NB4 (cell line): ENCODE data around the gene LTBP1.

ENCODE experiments used
- DNase-seq: peaks from one replicate; pipeline ENCODE4 v3.0.0; 2010; ENCODE audit warnings: low read depth
- H3K4me3 ChIP-seq: one replicate; pipeline ENCODE4 v1.5.1; 2011; ENCODE audit warnings: mild to moderate bottlenecking, low read depth, low read length, moderate library complexity
- CTCF ChIP-seq: IDR thresholded peaks from one replicate; pipeline ENCODE4 v1.5.1; 2012; ENCODE audit warnings: low read depth, low read length
- MAX ChIP-seq: IDR thresholded peaks from 2 replicates; pipeline ENCODE4 v1.6.1; 2011; ENCODE audit warnings: low read depth, low read length
- MYC ChIP-seq: IDR thresholded peaks from 2 replicates; pipeline ENCODE4 v1.6.1; 2011; ENCODE audit warnings: low read depth, low read length
- POLR2A ChIP-seq: IDR thresholded peaks from 2 replicates; pipeline ENCODE4 v1.6.1; 2011; ENCODE audit warnings: mild to moderate bottlenecking; ENCODE audit not compliant: insufficient read length; ENCODE audit errors: extremely low read depth

The LTBP1 gene

GRCh38 chr2:33288011-33288410 is 341.3 kb downstream of the LTBP1 start:
- DNase-seq, result no peak
- H3K4me3 ChIP-seq, result no peak overlapping the region
- TF ChIP-seq MYC (no peak), POLR2A (no peak), CTCF (no peak), MAX (no peak)

- DNase-seq, result no peak
- no peak for TF ChIP-seq POLR2A
- TF ChIP-seq MAX, result no peak
- TF ChIP-seq MYC, result no peak
- no peak for TF ChIP-seq CTCF
- H3K4me3 ChIP-seq, result no peak overlapping the region
Observed at GRCh38 chr2:33289961-33290360, 343.2 kb downstream of the LTBP1 start.

- no peak overlapping the region for H3K4me3 ChIP-seq
- DNase-seq, result no peak
- TF ChIP-seq CTCF (no peak), POLR2A (no peak), MYC (no peak), MAX (no peak)
Observed at GRCh38 chr2:33291278-33292013, 344.7 kb downstream of the LTBP1 start.

- H3K4me3 ChIP-seq, result no peak overlapping the region
- no peak for DNase-seq
- TF ChIP-seq MAX, result no peak
- TF ChIP-seq CTCF, result no peak
- TF ChIP-seq POLR2A, result no peak
Observed at GRCh38 chr2:33292063-33292462, 345.3 kb downstream of the LTBP1 start.

GRCh38 chr2:33292981-33293595 is 346.3 kb downstream of the LTBP1 start:
- TF ChIP-seq MYC, result no peak
- no peak for TF ChIP-seq POLR2A
- TF ChIP-seq CTCF, result no peak
- no peak for TF ChIP-seq MAX
- no peak overlapping the region for H3K4me3 ChIP-seq
- DNase-seq, result no peak
